ENCODE data around the gene TTLL10. TPM values are rescaled to one million over a fixed set of nuclear protein-coding genes. Genes with fewer than 3 reads are reported as not detected.

TTLL10 gene, protein sequence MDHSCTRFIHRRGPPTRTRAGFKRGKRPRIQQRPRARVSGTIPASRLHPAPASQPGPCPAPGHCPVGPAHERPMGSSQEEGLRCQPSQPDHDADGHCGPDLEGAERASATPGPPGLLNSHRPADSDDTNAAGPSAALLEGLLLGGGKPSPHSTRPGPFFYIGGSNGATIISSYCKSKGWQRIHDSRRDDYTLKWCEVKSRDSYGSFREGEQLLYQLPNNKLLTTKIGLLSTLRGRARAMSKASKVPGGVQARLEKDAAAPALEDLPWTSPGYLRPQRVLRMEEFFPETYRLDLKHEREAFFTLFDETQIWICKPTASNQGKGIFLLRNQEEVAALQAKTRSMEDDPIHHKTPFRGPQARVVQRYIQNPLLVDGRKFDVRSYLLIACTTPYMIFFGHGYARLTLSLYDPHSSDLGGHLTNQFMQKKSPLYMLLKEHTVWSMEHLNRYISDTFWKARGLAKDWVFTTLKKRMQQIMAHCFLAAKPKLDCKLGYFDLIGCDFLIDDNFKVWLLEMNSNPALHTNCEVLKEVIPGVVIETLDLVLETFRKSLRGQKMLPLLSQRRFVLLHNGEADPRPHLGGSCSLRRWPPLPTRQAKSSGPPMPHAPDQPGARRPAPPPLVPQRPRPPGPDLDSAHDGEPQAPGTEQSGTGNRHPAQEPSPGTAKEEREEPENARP
- not detected for total RNA-seq

DNA sequence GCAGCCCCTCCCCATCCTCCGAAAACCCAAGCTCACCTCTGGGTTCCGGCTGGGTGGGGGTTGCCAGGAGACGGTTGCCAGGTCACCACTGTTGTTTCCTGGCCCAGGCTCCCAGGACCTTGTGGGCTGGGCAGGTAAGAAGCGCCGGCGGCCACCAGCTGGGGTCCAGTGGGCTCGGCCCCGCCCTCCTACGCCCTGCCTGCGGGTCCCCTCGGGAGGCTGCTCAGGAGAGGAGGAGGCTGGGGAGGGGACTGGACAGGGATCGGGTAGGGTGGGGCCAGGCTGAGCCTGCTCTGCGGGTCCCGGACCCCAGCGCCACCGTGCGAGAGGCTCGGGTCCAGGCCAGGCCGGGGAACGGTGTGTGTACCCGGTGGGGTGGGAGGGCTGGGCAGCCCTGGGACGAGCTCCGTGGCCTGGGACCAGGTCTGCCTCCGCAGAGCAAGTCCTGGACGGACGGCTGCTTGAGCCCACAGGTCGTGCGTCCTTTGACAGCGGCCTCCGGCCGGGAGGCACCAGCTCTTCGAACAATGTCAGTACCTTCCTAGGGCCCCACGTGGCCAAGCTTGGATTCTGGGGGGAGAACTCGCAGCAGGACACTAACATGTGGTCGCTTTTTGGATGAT is at the start of gene TTLL10:
Gene TTLL10 (plus strand): TSS at position 88 of the 623 bp plus-strand sequence. CDS start 5,336 bp downstream, outside the sequence.
- TF ChIP-seq, protein P1, sequence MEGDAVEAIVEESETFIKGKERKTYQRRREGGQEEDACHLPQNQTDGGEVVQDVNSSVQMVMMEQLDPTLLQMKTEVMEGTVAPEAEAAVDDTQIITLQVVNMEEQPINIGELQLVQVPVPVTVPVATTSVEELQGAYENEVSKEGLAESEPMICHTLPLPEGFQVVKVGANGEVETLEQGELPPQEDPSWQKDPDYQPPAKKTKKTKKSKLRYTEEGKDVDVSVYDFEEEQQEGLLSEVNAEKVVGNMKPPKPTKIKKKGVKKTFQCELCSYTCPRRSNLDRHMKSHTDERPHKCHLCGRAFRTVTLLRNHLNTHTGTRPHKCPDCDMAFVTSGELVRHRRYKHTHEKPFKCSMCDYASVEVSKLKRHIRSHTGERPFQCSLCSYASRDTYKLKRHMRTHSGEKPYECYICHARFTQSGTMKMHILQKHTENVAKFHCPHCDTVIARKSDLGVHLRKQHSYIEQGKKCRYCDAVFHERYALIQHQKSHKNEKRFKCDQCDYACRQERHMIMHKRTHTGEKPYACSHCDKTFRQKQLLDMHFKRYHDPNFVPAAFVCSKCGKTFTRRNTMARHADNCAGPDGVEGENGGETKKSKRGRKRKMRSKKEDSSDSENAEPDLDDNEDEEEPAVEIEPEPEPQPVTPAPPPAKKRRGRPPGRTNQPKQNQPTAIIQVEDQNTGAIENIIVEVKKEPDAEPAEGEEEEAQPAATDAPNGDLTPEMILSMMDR (IDR thresholded peaks at IDR 0.05), result no peak
- TF ChIP-seq POLR2AphosphoS5 (IDR thresholded peaks at IDR 0.05) (no peak), EP300 (IDR thresholded peaks at IDR 0.05) (no peak), POLR2A (IDR thresholded peaks at IDR 0.05) (no peak)
- no peak within 1 kb of the TSS for H3K4me3 ChIP-seq
- 50% methylated on average over 14 of the region's 35 CpGs for WGBS
- no peak within 1 kb of the TSS for H3K27ac ChIP-seq
- H3K4me1 ChIP-seq, result no peaks in the 10 kb centered on the region
- H3K9me3 ChIP-seq, result no peaks in the 10 kb centered on the region
- H3K27me3 ChIP-seq, result peaks cover 74% of the 10 kb centered on the region
- no peaks in the 10 kb centered on the region for H3K36me3 ChIP-seq
- peak in 1 of 2 donors; percentile 62 for DNase-seq (ENCODE audit: low spot score in 2 of 2)

DNA sequence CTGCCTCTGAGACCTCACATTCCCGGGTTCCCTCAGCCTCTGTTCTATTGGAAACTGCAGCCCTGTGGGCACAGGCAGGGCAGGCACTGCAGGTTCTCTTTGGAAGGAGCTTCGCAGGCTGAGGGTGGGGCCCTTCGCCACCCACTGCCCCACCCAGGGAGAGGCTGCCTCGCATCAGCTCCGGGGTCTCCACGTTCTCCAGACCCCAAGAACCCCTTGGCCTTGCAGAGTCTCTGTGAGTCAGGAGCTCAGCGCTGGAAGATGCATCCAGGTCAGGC is 49.2 kb upstream of the TTLL10 start:
- no peaks in the 10 kb centered on the region for H3K9me3 ChIP-seq
- H3K4me1 ChIP-seq, result peaks cover 15% of the 10 kb centered on the region
- WGBS, result 87% methylated on average over 3 of the region's 7 CpGs
- no peak overlapping the region for H3K4me3 ChIP-seq
- H3K27ac ChIP-seq, result no peak overlapping the region
- no peaks in the 10 kb centered on the region for H3K36me3 ChIP-seq
- no peak for DNase-seq (ENCODE audit: low spot score in 2 of 2)
- H3K27me3 ChIP-seq, result peaks cover 11% of the 10 kb centered on the region
- TF ChIP-seq POLR2A (IDR thresholded peaks at IDR 0.05) (no peak), EP300 (IDR thresholded peaks at IDR 0.05) (no peak), POLR2AphosphoS5 (IDR thresholded peaks at IDR 0.05) (no peak)
- TF ChIP-seq, protein P1 (IDR thresholded peaks at IDR 0.05), result no peak

DNA sequence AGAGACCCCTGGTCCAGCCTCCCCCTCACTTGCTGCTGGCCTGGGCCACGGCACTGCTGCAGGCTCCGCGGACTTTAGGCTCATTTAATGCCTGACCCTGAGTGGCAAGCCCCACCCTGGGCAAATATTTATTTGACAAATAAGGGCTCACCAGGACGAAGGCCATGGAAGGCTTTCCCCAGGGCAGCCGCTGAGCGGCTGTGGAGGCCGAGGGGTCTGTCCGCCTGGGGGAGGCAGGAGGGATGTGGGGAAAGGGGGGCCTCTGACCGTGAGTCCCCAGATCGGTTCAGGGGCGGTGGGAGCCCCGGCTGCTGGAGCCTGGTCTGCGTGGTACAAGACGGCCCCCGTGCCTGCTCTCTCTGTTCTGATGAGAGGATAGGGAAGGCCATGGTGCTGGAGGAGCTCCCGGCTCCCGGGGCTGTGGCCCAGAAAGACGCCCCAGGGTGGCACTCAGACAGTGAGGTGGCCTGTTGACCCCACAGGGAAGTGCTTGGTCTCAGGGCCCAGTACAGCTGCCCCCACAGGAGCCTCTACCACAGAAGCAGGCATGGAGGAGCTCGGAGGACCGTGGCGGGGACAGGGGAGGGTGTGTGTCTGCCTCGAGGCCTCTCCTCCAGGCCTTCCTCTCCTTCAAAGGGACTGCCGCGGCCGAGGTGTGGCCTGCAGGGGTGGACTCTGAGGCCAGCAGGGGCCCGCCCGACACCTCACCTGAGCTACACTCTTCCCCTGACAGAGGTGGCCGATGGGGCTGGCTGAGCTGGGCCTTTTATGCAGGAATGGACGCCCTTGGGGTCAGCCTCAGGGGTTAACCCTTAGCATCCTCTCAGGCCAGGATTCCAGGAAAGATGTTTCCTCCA is 48.7 kb upstream of the TTLL10 start:
- TF ChIP-seq POLR2A (IDR thresholded peaks at IDR 0.05) (no peak), POLR2AphosphoS5 (IDR thresholded peaks at IDR 0.05) (no peak), EP300 (IDR thresholded peaks at IDR 0.05) (no peak)
- TF ChIP-seq, protein P1 (IDR thresholded peaks at IDR 0.05), result no peak
- DNase-seq (ENCODE audit: low spot score in 2 of 2), result no peak
- Histone ChIP-seq H3K4me3 (no peak overlapping the region), H3K4me1 (peaks cover 15% of the 10 kb centered on the region), H3K27ac (no peak overlapping the region), H3K9me3 (no peaks in the 10 kb centered on the region), H3K27me3 (peaks cover 11% of the 10 kb centered on the region), H3K36me3 (no peaks in the 10 kb centered on the region)
- WGBS, result 80% methylated on average over 1 of the region's 29 CpGs

DNA sequence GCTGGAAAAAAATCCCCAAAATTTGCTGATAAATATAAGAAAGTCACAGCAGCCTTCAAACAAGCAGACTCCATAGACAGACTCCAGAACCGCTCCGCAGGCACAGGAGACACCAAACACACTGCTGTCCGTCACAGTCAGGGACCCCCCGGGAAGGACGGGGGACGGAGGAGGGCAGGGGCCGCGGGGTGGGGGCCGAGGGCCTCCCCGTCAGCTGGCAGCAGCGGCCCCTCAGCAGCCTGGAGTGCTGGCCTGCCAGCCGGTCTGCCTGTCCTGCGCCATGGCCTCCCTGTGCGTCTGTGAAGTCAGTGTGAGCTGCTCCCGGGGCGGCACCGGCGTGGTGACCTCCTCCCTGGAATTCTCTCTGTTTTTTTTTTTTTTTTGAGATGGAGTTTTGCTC is 47.7 kb upstream of the TTLL10 start:
- TF ChIP-seq POLR2AphosphoS5 (IDR thresholded peaks at IDR 0.05), result no peak
- no peak for TF ChIP-seq POLR2A (IDR thresholded peaks at IDR 0.05)
- TF ChIP-seq, protein P1 (IDR thresholded peaks at IDR 0.05), result no peak
- no peak for TF ChIP-seq EP300 (IDR thresholded peaks at IDR 0.05)

More for the DNA sequence above, 47.7 kb upstream of the TTLL10 start:
- WGBS, result 78% methylated on average over 18 of the region's 18 CpGs
- H3K4me1 ChIP-seq, result peaks cover 15% of the 10 kb centered on the region
- H3K36me3 ChIP-seq, result no peaks in the 10 kb centered on the region
- peaks cover 5% of the 10 kb centered on the region for H3K27me3 ChIP-seq
- DNase-seq (ENCODE audit: low spot score in 2 of 2), result no peak
- no peaks in the 10 kb centered on the region for H3K9me3 ChIP-seq
- H3K27ac ChIP-seq, result no peak overlapping the region
- H3K4me3 ChIP-seq, result no peak overlapping the region
